ENCODE results near the gene JMJD4. TPM values are rescaled to one million over a fixed set of nuclear protein-coding genes. Genes with fewer than 3 reads are reported as not detected.

Gene JMJD4
- total RNA-seq, 1 experiment from 2014 or later, result 24.4 TPM

DNA sequence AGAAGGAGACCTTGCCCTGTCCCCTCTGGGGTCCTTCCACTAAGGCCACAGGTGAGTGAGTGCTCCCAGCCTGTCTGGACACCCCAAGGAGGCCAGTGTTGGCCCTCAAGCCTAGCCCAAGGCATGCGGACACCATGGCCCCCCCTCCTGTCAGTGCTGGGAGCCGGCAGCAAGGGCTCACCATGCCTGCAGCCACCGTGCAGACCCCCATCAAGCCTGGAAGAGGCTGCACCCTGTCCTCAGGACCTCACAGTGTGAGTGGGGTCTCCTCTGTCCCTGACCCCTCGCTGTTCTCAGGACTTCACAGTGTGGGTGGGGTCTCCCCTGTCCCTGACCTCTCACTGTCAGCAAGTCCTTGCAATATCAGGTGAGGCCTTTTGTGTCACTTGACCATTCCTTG is 47.1 kb upstream of the JMJD4 start:
- no peak overlapping the region for H3K9ac ChIP-seq (ENCODE audit: extremely low read depth, insufficient read length, low read length)

More for the DNA sequence above, 47.1 kb upstream of the JMJD4 start:
- peaks cover under 1% of the 10 kb centered on the region for H3K23me2 ChIP-seq (ENCODE audit: insufficient read length, low read depth, low read length, poor library complexity, severe bottlenecking)
- no peaks in the 10 kb centered on the region for H3K79me1 ChIP-seq (ENCODE audit: insufficient read depth, low read depth, low read length, poor library complexity, severe bottlenecking)
- DNase-seq, result no peak
- no peak overlapping the region for H3K18ac ChIP-seq (ENCODE audit: insufficient read length, low read depth, low read length)
- peaks cover 0 to 11% (median 8%) of the 10 kb centered on the region in 3 experiments; a peak in 4 of 7 replicates for H3K36me3 Mint-ChIP-seq (ENCODE audit: insufficient read depth in 1 of 3, low read depth in 3 of 3)
- no CpG with 5 or more reads among the region's 4 CpGs for WGBS (ENCODE audit: extremely low coverage, insufficient read length, low lambda C conversion rate)
- no peaks in the 10 kb centered on the region for H3K79me2 ChIP-seq (ENCODE audit: insufficient read depth, low read length)
- no peaks in the 10 kb centered on the region for H3K9me3 ChIP-seq (ENCODE audit: control insufficient read depth, low read depth, low read length)
- no peak overlapping the region for H2BK5ac ChIP-seq (ENCODE audit: insufficient read length, low read length)
- no peak overlapping the region for H2BK15ac ChIP-seq (ENCODE audit: low read depth, low read length)
- H4K91ac ChIP-seq (ENCODE audit: insufficient read length, low read depth, low read length), result no peak overlapping the region
- H3K4me3 Mint-ChIP-seq, result no peak overlapping the region
- no peak overlapping the region for H2BK120ac ChIP-seq (ENCODE audit: low read depth, low read length, poor library complexity, severe bottlenecking)
- no peak overlapping the region for H3K23ac ChIP-seq (ENCODE audit: insufficient read length, low read depth, low read length)
- no peaks in the 10 kb centered on the region for H4K20me1 ChIP-seq (ENCODE audit: control insufficient read depth, insufficient read depth, insufficient read length)
- H4K5ac ChIP-seq (ENCODE audit: insufficient read length, low read depth, low read length), result no peak overlapping the region
- H3K27me3 ChIP-seq (ENCODE audit: insufficient read depth, low read length), result peaks cover 3% of the 10 kb centered on the region; the same call in 1 of the 2 replicates
- H3K27ac ChIP-seq (ENCODE audit: insufficient read length, low read depth, low read length), result no peak overlapping the region
- no peaks in the 10 kb centered on the region for H3K4me1 ChIP-seq (ENCODE audit: insufficient read depth, low read length)
- no peak overlapping the region for H3T11ph ChIP-seq (ENCODE audit: low read length)
- no peak overlapping the region for H3K56ac ChIP-seq (ENCODE audit: insufficient read length, low read depth, low read length)
- H3K14ac ChIP-seq (ENCODE audit: insufficient read depth, low read length), result no peak overlapping the region
- no peak overlapping the region for H2BK12ac ChIP-seq (ENCODE audit: insufficient read length, low read depth, low read length)
- peaks cover 3 to 4% of the 10 kb centered on the region in 2 experiments; a peak in 3 of 4 replicates for H3K4me1 Mint-ChIP-seq
- peaks cover 18% of the 10 kb centered on the region for H3K27me3 Mint-ChIP-seq (ENCODE audit: low read depth)
- H2AK5ac ChIP-seq (ENCODE audit: insufficient read length, low read length), result no peak overlapping the region
- H2AFZ ChIP-seq (ENCODE audit: low read length), result no peak overlapping the region
- TF ChIP-seq, protein P1, sequence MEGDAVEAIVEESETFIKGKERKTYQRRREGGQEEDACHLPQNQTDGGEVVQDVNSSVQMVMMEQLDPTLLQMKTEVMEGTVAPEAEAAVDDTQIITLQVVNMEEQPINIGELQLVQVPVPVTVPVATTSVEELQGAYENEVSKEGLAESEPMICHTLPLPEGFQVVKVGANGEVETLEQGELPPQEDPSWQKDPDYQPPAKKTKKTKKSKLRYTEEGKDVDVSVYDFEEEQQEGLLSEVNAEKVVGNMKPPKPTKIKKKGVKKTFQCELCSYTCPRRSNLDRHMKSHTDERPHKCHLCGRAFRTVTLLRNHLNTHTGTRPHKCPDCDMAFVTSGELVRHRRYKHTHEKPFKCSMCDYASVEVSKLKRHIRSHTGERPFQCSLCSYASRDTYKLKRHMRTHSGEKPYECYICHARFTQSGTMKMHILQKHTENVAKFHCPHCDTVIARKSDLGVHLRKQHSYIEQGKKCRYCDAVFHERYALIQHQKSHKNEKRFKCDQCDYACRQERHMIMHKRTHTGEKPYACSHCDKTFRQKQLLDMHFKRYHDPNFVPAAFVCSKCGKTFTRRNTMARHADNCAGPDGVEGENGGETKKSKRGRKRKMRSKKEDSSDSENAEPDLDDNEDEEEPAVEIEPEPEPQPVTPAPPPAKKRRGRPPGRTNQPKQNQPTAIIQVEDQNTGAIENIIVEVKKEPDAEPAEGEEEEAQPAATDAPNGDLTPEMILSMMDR (conservative IDR thresholded peaks at IDR 0.05), result no peak
- H3K27ac Mint-ChIP-seq, result peak overlapping the region in 1 of 3 experiments; percentile 52; a peak in 1 of 7 replicates
- H3K4me2 ChIP-seq (ENCODE audit: insufficient read depth, insufficient read length, low read length), result no peak overlapping the region
- H3K9me3 Mint-ChIP-seq, result no peaks in the 10 kb centered on the region
- no peak overlapping the region for H3K4ac ChIP-seq (ENCODE audit: low read depth, low read length)
- no peak overlapping the region for H4K8ac ChIP-seq (replicated peaks; ENCODE audit: insufficient read length, low read depth, low read length)
- no peak overlapping the region for H2BK20ac ChIP-seq (ENCODE audit: low read depth, low read length, poor library complexity, severe bottlenecking)

Data from H9 (cell line).